ENCODE measurements around the gene KIT. TPM values are rescaled to one million over a fixed set of nuclear protein-coding genes. Genes with fewer than 3 reads are reported as not detected.

The KIT gene
- polyA plus RNA-seq, 1 donor (not counting 4 experiments of a cell fraction or from before 2014, with no cell fraction given), result 0.01 TPM

DNA sequence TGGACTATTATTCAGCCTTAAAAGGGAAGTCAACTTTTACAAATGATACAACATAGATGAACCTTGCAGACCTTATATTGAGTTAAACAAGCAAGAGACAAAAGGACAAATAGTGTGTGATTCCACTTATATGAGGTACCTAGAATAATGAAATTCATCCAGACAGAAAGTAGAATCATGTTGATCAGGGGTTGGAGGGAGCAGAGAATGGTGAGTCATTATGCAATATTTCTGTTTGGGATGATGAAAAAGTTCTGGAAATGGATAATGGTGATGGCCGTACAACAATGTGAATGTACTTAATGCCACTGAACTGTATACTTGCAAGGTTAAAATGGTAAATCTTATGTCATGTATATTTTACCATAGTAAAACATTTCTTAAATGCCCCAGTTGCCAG is 22.1 kb downstream of the KIT start:
- H2AFZ ChIP-seq (ENCODE audit: control insufficient read depth, low read length), result no peak overlapping the region
- no peaks in the 10 kb centered on the region for H4K20me1 ChIP-seq (ENCODE audit: control insufficient read depth, extremely low read depth, insufficient read depth, low read length)
- dilution Hi-C loops (cut with MboI; ENCODE audit: extremely low pct_ligation_motif_present, low sequenced_read_pairs), result no loop called here
- H3K4me1 ChIP-seq (ENCODE audit: control insufficient read depth, extremely low read depth, insufficient read depth, low read length), result no peaks in the 10 kb centered on the region
- DNase-seq (ENCODE audit: low read depth, low spot score) (no peak), FAIRE-seq (no peak)
- no peaks in the 10 kb centered on the region for H3K9me1 ChIP-seq (ENCODE audit: control insufficient read depth, extremely low read depth, insufficient read depth, low read length)
- H3K4me2 ChIP-seq (ENCODE audit: control insufficient read depth, extremely low read depth, insufficient read depth, low read depth, low read length), result no peak overlapping the region
- no peak overlapping the region for H3K27ac ChIP-seq (ENCODE audit: control insufficient read depth, insufficient read depth, low read length)
- no peak overlapping the region for H3K9ac ChIP-seq (ENCODE audit: control insufficient read depth, extremely low read depth, insufficient read depth, low read length)
- H3K9me3 ChIP-seq (ENCODE audit: control insufficient read depth, low read depth, low read length), result no peaks in the 10 kb centered on the region
- H3K4me3 ChIP-seq (ENCODE audit: control insufficient read depth in 2 of 3, extremely low read depth in 1 of 3, insufficient read depth in 2 of 3, low read depth in 1 of 3, low read length in 3 of 3), result no peak overlapping the region
- no peaks in the 10 kb centered on the region for H3K36me3 ChIP-seq (ENCODE audit: control insufficient read depth in 2 of 2, extremely low read depth in 1 of 2, insufficient read depth in 2 of 2, low read length in 2 of 2)
- TF ChIP-seq, protein P1, sequence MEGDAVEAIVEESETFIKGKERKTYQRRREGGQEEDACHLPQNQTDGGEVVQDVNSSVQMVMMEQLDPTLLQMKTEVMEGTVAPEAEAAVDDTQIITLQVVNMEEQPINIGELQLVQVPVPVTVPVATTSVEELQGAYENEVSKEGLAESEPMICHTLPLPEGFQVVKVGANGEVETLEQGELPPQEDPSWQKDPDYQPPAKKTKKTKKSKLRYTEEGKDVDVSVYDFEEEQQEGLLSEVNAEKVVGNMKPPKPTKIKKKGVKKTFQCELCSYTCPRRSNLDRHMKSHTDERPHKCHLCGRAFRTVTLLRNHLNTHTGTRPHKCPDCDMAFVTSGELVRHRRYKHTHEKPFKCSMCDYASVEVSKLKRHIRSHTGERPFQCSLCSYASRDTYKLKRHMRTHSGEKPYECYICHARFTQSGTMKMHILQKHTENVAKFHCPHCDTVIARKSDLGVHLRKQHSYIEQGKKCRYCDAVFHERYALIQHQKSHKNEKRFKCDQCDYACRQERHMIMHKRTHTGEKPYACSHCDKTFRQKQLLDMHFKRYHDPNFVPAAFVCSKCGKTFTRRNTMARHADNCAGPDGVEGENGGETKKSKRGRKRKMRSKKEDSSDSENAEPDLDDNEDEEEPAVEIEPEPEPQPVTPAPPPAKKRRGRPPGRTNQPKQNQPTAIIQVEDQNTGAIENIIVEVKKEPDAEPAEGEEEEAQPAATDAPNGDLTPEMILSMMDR (optimal IDR thresholded peaks at IDR 0.05 in 1 of 3, IDR thresholded peaks at IDR 0.05 in 1 of 3, conservative IDR thresholded peaks at IDR 0.05 in 1 of 3; ENCODE audit: extremely low read depth in 1 of 3, insufficient read depth in 2 of 3, low read length in 3 of 3), result no peak
- no peaks in the 10 kb centered on the region for H3K79me2 ChIP-seq (ENCODE audit: control insufficient read depth, insufficient read depth, low read length)
- no peaks in the 10 kb centered on the region for H3K27me3 ChIP-seq (ENCODE audit: control insufficient read depth, extremely low read depth, insufficient read depth, low read length)

DNA sequence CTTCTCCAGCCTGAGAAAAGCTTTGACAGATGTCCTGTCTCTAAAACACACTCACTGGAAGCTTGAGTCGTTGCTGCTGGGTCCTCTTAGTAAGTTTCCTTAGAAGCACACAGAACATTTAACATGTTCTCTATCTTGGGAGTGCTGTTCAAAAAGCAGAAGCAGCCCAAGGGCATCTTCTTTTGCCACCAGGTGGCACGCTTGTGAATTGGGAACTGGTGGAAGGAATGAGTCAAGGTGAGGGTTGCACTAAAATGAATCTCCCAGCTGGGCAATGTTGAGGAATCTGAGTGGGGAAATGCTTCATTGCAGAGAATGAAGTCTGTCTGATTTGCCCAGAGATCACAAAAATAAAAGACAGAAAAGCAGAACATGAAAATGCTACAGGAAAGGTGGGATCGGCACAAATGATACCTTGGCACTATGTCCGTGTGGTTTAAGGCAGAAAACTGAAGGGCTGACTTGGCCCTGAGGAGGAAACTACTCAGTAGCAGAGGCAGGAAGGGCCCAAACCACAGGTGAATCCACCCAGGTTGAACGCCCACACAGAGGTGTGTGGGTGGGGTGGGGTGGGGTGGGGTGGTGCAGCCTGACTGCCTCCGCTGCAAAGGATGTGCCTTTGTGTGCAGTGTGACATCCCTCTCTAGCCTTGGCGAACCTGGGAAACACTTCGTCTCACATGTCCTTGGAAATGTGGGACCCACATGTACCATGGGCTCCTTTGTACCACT is 26.0 kb downstream of the KIT start:
- no peaks in the 10 kb centered on the region for H3K36me3 ChIP-seq (ENCODE audit: control insufficient read depth in 2 of 2, extremely low read depth in 1 of 2, insufficient read depth in 2 of 2, low read length in 2 of 2)
- FAIRE-seq, result peak; percentile 86
- no peaks in the 10 kb centered on the region for H3K4me1 ChIP-seq (ENCODE audit: control insufficient read depth, extremely low read depth, insufficient read depth, low read length)
- H3K9me1 ChIP-seq (ENCODE audit: control insufficient read depth, extremely low read depth, insufficient read depth, low read length), result no peaks in the 10 kb centered on the region
- dilution Hi-C loops (cut with MboI; ENCODE audit: extremely low pct_ligation_motif_present, low sequenced_read_pairs), result no loop called here
- no peaks in the 10 kb centered on the region for H3K79me2 ChIP-seq (ENCODE audit: control insufficient read depth, insufficient read depth, low read length)
- no peak overlapping the region for H2AFZ ChIP-seq (ENCODE audit: control insufficient read depth, low read length)
- H3K27me3 ChIP-seq (ENCODE audit: control insufficient read depth, extremely low read depth, insufficient read depth, low read length), result no peaks in the 10 kb centered on the region
- no peak for DNase-seq (ENCODE audit: low read depth, low spot score)
- no peak overlapping the region for H3K4me2 ChIP-seq (ENCODE audit: control insufficient read depth, extremely low read depth, insufficient read depth, low read depth, low read length)
- H3K27ac ChIP-seq (ENCODE audit: control insufficient read depth, insufficient read depth, low read length), result no peak overlapping the region
- H3K4me3 ChIP-seq (ENCODE audit: control insufficient read depth in 2 of 3, extremely low read depth in 1 of 3, insufficient read depth in 2 of 3, low read depth in 1 of 3, low read length in 3 of 3), result no peak overlapping the region
- TF ChIP-seq, protein P1 (optimal IDR thresholded peaks at IDR 0.05 in 1 of 3, IDR thresholded peaks at IDR 0.05 in 1 of 3, conservative IDR thresholded peaks at IDR 0.05 in 1 of 3; ENCODE audit: extremely low read depth in 1 of 3, insufficient read depth in 2 of 3, low read length in 3 of 3), result peak; percentile 74 to 79 (median 78)
- TF ChIP-seq EZH2 (IDR thresholded peaks at IDR 0.05; ENCODE audit: low read length), result no peak
- H3K9ac ChIP-seq (ENCODE audit: control insufficient read depth, extremely low read depth, insufficient read depth, low read length), result no peak overlapping the region
- no peaks in the 10 kb centered on the region for H4K20me1 ChIP-seq (ENCODE audit: control insufficient read depth, extremely low read depth, insufficient read depth, low read length)
- H3K9me3 ChIP-seq (ENCODE audit: control insufficient read depth, low read depth, low read length), result no peaks in the 10 kb centered on the region

All from keratinocyte (primary cell).